K562 (cell line): Measurements from ENCODE around the gene PTCD3. TPM values are rescaled to one million over a fixed set of nuclear protein-coding genes. Genes with fewer than 3 reads are reported as not detected.

ENCODE experiments used
- ARID3A ChIP-seq: IDR thresholded peaks from 2 replicates; pipeline ENCODE4 v1.6.1; 2012; ENCODE audit warnings: low read depth, low read length, improper control_type of control experiment, borderline replicate concordance
- COPS2 ChIP-seq: fragments of 450-650 bp; conservative IDR thresholded peaks from 2 replicates; pipeline ENCODE4 v1.6.1; 2016; ENCODE audit warnings: mild to moderate bottlenecking, moderate library complexity
- CREM ChIP-seq: IDR thresholded peaks from 2 replicates; pipeline ENCODE4 v1.6.1; 2014; ENCODE audit warnings: antibody characterized with exemption, low read depth
- DDX20 ChIP-seq: fragments of 450-650 bp; IDR thresholded peaks from 2 replicates; pipeline ENCODE4 v1.6.1; 2016; ENCODE audit warnings: missing genetic modification characterization, low read depth, mild to moderate bottlenecking, missing compliant biosample characterization, moderate library complexity
- GTF3C2 ChIP-seq: IDR thresholded peaks from 3 replicates; pipeline ENCODE4 v1.6.1; 2011; ENCODE audit warnings: borderline replicate concordance, mild to moderate bottlenecking, moderate library complexity; ENCODE audit not compliant: insufficient read length; ENCODE audit errors: extremely low read depth
- HBP1 ChIP-seq: fragments of 450-650 bp; formaldehyde crosslinking; IDR thresholded peaks from 2 replicates; pipeline ENCODE4 v1.4.0; 2022; ENCODE audit warnings: missing genetic modification characterization
- HMGXB4 ChIP-seq: sonication (generic); formaldehyde crosslinking; IDR thresholded peaks from 2 replicates; pipeline ENCODE4 v1.8.1; 2023; ENCODE audit warnings: mild to moderate bottlenecking, missing genetic modification reagents
- HNRNPUL1 ChIP-seq: fragments of 200-400 bp; formaldehyde crosslinking; IDR thresholded peaks from 2 replicates; pipeline ENCODE4 v1.6.1; 2017; ENCODE audit warnings: low read length
- SIN3A ChIP-seq, 2 experiments: fragments of 150-350 bp in 1 of 2; IDR thresholded peaks; 2 replicates each; pipeline ENCODE4 v1.6.1; 2011 to 2016; ENCODE audit warnings: borderline replicate concordance in 2 of 2, low read depth in 2 of 2, low read length in 2 of 2, mild to moderate bottlenecking in 2 of 2, moderate library complexity in 2 of 2; ENCODE audit not compliant: control insufficient read depth in 1 of 2
- XRCC3 ChIP-seq: fragments of 450-650 bp; IDR thresholded peaks from 2 replicates; pipeline ENCODE4 v1.6.1; 2017; ENCODE audit warnings: mild to moderate bottlenecking, moderate library complexity
- ZNF165 ChIP-seq: fragments of 250-450 bp; sonication (Bioruptor Pico); IDR thresholded peaks from 2 replicates; pipeline ENCODE4 v1.4.0; 2020; ENCODE audit warnings: borderline replicate concordance
- ZNF277 ChIP-seq: fragments of 250-450 bp; sonication (Bioruptor Pico); IDR thresholded peaks from 2 replicates; pipeline ENCODE4 v1.8.0; 2022; ENCODE audit warnings: inconsistent platforms, mild to moderate bottlenecking, moderate library complexity, borderline replicate concordance
- ZNF395 ChIP-seq: fragments of 200-800 bp; sonication (Bioruptor generic); IDR thresholded peaks from 2 replicates; pipeline ENCODE4 v1.6.1; 2017; ENCODE audit warnings: missing genetic modification characterization, missing compliant biosample characterization
- ZNF785 ChIP-seq: fragments of 250-450 bp; sonication (Bioruptor Pico); IDR thresholded peaks from 2 replicates; pipeline ENCODE4 v1.4.0; 2020; ENCODE audit warnings: mild to moderate bottlenecking
- ZSCAN29 ChIP-seq: fragments of 450-650 bp; IDR thresholded peaks from 2 replicates; pipeline ENCODE4 v1.6.1; 2017
- polyA plus RNA-seq, 8 experiments: library from polyadenylated mRNA; depleted of rRNA in 4 of 8; stranded (reverse) in 5 of 8; unstranded in 3 of 8; fragments of >200 nt; fragmentation: Nextera tagmentation in 2 of 8; fragmentation: Illumina TruSeq in 1 of 8; extraction: Ambion mirVana in 2 of 8; extraction: Trizol in 1 of 8; gene quantifications; 2 replicates each; pipeline versions ENCODE4 v1.2.1 to v1.2.3, GENCODE V29; 2011 to 2014; ENCODE audit warnings: inconsistent platforms in 1 of 8, missing spikeins in 1 of 8
- total RNA-seq, 7 experiments: library from RNA; depleted of rRNA in 6 of 7; stranded (reverse); fragments of >200 nt in 6 of 7; fragmentation: Illumina TruSeq in 2 of 7; extraction: Trizol in 2 of 7; gene quantifications; 2 replicates each; pipeline versions ENCODE4 v1.2.1 to v1.2.3, GENCODE V29; 2011 to 2021; ENCODE audit warnings: low replicate concordance in 1 of 7

The PTCD3 gene
- total and polyA plus RNA-seq, 9 of the 15 experiments (the other 6 are each of a cell fraction or from before 2014, with no cell fraction given): 65.2 to 241 (median 172) TPM

- TF ChIP-seq GTF3C2 (no peak), ARID3A (no peak), HBP1 (CRISPR knock-in tag) (no peak), ZNF165 (CRISPR knock-in tag) (0 out of 2 replicates have a peak, but pooled peaks have one; percentile 4), ZSCAN29 (no peak), ZNF277 (CRISPR knock-in tag) (no peak), COPS2 (no peak), HNRNPUL1 (no peak), SIN3A (IDR thresholded peaks at IDR 0.05; ENCODE audit: borderline replicate concordance in 2 of 2, control insufficient read depth in 1 of 2, low read depth in 2 of 2, low read length in 2 of 2) (peak in 1 of 2 experiments; percentile 29; a peak in 2 of 4 replicates), XRCC3 (no peak), CREM (peak; percentile 47; the same call in 1 of the 2 replicates), ZNF785 (no peak), ZNF395 (CRISPR knock-in tag) (peak; percentile 93), DDX20 (tag) (no peak), HMGXB4 (CRISPR knock-in tag) (peak; percentile 33; the same call in 1 of the 2 replicates)
Observed at GRCh38 chr2:86105252-86105968, 625 bp upstream of the PTCD3 start, which contains the start of gene POLR1A (continued).
